ENCODE data around the gene CLCNKB.
"Not testable (repeated sequence)": the region's sequence is repeated elsewhere in the genome, so short reads cannot be mapped to it uniquely, and the experiment has no call there.

The CLCNKB gene
- 0 reads per million in 3 donors for total RNA-seq

DNA sequence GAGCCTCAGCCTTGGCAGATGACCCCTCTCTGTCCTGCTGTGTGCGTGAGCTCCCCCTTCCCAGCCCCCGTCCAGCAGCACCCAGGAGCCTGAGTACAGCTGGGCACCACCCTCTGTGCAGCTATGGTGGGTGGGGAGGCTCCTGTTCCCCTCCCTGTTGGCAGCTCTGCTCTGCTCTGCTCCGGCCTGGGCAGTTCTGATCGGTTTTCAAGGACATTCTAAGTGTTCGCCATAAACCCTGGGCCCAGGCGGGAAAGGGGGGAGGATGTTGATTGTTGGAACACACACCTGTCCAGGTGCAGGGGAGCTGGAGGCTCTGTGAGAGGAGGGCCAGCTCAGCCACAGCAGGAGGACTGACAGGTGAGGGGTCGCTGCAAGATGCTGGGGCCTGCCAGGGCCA is at the start of gene CLCNKB:
CLCNKB (plus strand) TSS at position 262 of the 400 bp plus-strand sequence. CDS start 711 bp downstream, outside the sequence.
- Histone ChIP-seq H3K4me3 (ENCODE audit: insufficient read depth, low read depth, low read length, poor library complexity, severe bottlenecking) (no peak within 1 kb of the TSS), H3K27ac (ENCODE audit: insufficient read depth, low read length, poor library complexity, severe bottlenecking) (no peak within 1 kb of the TSS), H3K4me1 (ENCODE audit: control insufficient read depth, insufficient read depth, low read length, poor library complexity, severe bottlenecking) (peaks cover 4% of the 10 kb centered on the region), H3K36me3 (ENCODE audit: control insufficient read depth, insufficient read depth, low read length) (no peaks in the 10 kb centered on the region), H3K9me3 (ENCODE audit: control insufficient read depth, low read length) (no peaks in the 10 kb centered on the region), H3K27me3 (replicated peaks; ENCODE audit: control insufficient read depth, insufficient read depth, low read length, poor library complexity, severe bottlenecking) (no peaks in the 10 kb centered on the region)
- no peak for DNase-seq

DNA sequence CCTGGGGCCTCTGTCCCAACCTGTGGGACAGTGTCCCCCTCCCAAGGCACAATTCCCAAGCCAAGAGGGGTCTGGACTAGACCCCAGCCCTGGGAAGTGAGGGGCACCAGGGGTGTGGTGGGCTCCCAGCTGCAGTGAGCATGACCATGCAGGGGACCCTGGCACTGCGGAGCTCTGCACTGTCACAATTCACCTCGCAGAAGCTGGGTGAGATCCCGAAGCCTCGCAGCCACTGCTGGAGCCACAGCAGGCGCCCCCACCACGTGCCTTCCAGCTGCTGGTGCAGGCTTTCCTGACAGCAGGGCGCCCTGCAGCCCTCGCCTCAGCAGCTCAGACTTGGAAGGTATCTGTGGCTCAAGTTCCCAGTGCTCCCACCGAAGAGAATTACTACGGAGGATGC is 49.5 kb upstream of the CLCNKB start:
- DNase-seq = no peak
- Histone ChIP-seq H3K27me3 (replicated peaks; ENCODE audit: control insufficient read depth, insufficient read depth, low read length, poor library complexity, severe bottlenecking) (no peaks in the 10 kb centered on the region), H3K36me3 (ENCODE audit: control insufficient read depth, insufficient read depth, low read length) (no peaks in the 10 kb centered on the region), H3K27ac (ENCODE audit: insufficient read depth, low read length, poor library complexity, severe bottlenecking) (no peak overlapping the region), H3K4me1 (ENCODE audit: control insufficient read depth, insufficient read depth, low read length, poor library complexity, severe bottlenecking) (no peaks in the 10 kb centered on the region), H3K9me3 (ENCODE audit: control insufficient read depth, low read length) (no peaks in the 10 kb centered on the region), H3K4me3 (ENCODE audit: insufficient read depth, low read depth, low read length, poor library complexity, severe bottlenecking) (no peak overlapping the region)

DNA sequence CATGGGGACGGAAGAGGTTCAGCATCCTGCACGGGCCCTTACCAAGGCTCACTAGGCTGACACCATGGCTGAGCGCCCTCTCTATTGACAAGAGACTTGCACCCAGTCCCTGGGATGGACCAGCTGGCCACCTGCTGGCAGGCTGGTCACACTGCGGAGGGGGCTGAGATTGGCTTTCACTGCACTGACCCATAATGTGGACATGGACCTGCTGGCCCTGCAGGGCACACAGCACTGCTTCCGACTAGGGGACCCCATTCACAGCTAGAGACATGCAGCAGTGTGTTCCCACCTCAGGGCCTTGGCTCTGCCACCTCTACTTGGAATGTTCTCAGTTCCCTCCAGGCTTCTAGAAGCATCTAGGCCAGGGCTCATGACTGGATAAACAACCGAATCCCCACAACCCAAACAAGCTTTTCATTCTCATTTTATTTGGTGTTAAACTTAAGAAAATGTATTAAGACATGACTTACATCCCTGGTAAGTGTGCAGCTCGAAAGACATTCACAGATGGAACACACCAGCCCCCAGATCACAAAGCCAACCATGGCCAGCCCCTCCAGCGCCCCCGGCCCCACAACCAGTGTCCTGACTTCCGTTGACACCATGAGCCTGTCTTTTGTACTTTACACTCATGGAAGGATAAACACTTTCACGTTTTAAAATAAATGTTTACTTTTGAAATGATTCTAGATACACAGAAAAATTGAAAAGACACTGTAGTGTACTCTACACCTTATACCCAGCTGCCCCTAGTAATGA is 48.8 kb upstream of the CLCNKB start:
- DNase-seq = peak in 1 of 3 donors; percentile 15

DNA sequence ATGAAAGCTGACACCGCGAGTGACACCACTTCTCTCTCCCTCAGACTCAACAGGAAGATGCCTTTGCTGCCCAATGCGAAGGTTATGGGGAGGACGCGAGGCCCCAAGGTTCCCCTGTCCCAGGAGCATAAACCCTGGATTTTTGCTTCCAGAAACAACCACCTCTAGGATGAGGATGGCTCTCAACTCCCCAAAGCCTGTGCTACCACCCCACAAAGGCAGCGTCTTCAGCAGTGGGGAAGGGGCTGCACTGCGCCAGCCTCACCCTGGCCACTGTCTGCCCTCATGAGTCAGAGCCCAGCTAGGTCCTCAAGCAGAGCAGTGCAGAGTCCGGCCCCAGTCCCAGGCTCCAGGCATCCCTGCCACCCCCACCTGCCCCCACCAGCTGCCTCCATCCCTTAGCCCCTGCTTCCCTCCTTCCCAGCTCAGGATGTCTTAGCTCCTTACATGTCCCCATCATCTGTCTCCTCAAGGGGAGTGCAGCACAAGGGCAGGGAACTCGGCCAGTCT is 46.5 kb upstream of the CLCNKB start:
- DNase-seq = no peak
- Histone ChIP-seq H3K4me3 (ENCODE audit: insufficient read depth, low read depth, low read length, poor library complexity, severe bottlenecking) (no peak overlapping the region), H3K27ac (ENCODE audit: insufficient read depth, low read length, poor library complexity, severe bottlenecking) (no peak overlapping the region), H3K36me3 (ENCODE audit: control insufficient read depth, insufficient read depth, low read length) (no peaks in the 10 kb centered on the region), H3K27me3 (replicated peaks; ENCODE audit: control insufficient read depth, insufficient read depth, low read length, poor library complexity, severe bottlenecking) (no peaks in the 10 kb centered on the region), H3K4me1 (ENCODE audit: control insufficient read depth, insufficient read depth, low read length, poor library complexity, severe bottlenecking) (no peaks in the 10 kb centered on the region), H3K9me3 (ENCODE audit: control insufficient read depth, low read length) (no peaks in the 10 kb centered on the region)

More for the DNA sequence above, 48.8 kb upstream of the CLCNKB start:
- H3K27me3 ChIP-seq (replicated peaks; ENCODE audit: control insufficient read depth, insufficient read depth, low read length, poor library complexity, severe bottlenecking) = no peaks in the 10 kb centered on the region
- no peak overlapping the region for H3K4me3 ChIP-seq (ENCODE audit: insufficient read depth, low read depth, low read length, poor library complexity, severe bottlenecking)
- no peaks in the 10 kb centered on the region for H3K9me3 ChIP-seq (ENCODE audit: control insufficient read depth, low read length)
- no peaks in the 10 kb centered on the region for H3K4me1 ChIP-seq (ENCODE audit: control insufficient read depth, insufficient read depth, low read length, poor library complexity, severe bottlenecking)
- H3K36me3 ChIP-seq (ENCODE audit: control insufficient read depth, insufficient read depth, low read length) = no peaks in the 10 kb centered on the region
- no peak overlapping the region for H3K27ac ChIP-seq (ENCODE audit: insufficient read depth, low read length, poor library complexity, severe bottlenecking)

DNA sequence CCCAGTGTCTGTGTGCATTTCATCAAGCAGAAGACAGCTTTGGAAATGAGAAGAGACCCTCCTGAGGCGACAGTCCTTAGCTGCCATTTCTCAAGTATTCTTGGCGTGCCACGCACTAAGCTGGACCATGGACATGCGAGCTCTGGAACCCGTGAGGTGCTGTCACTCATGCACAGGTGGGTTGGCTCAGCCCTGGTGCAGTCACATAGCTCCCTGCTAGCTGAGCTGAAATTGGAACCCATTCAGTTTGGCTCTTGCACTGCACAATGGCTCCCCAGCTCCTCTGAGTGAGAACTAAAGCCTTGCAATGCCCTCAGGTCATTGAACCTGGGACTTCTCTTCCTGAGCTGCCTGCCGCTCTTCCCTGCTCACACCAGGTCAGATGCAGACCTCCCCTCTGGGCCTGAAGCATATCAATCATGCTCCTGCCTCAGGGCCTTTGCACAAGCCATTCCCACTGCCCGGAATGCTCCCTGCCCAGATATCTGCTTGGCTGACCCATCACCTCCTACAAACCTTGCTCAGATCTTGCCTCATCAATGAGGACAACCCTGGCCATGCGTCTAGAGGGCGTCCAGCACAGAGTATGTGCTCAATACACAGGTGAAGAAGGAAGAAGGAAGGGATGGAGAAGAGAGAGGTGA is 45.8 kb upstream of the CLCNKB start:
- Histone ChIP-seq H3K9me3 (ENCODE audit: control insufficient read depth, low read length) (no peaks in the 10 kb centered on the region), H3K36me3 (ENCODE audit: control insufficient read depth, insufficient read depth, low read length) (no peaks in the 10 kb centered on the region), H3K4me3 (ENCODE audit: insufficient read depth, low read depth, low read length, poor library complexity, severe bottlenecking) (no peak overlapping the region), H3K27me3 (replicated peaks; ENCODE audit: control insufficient read depth, insufficient read depth, low read length, poor library complexity, severe bottlenecking) (no peaks in the 10 kb centered on the region), H3K27ac (ENCODE audit: insufficient read depth, low read length, poor library complexity, severe bottlenecking) (no peak overlapping the region), H3K4me1 (ENCODE audit: control insufficient read depth, insufficient read depth, low read length, poor library complexity, severe bottlenecking) (no peaks in the 10 kb centered on the region)
- no peak for DNase-seq

DNA sequence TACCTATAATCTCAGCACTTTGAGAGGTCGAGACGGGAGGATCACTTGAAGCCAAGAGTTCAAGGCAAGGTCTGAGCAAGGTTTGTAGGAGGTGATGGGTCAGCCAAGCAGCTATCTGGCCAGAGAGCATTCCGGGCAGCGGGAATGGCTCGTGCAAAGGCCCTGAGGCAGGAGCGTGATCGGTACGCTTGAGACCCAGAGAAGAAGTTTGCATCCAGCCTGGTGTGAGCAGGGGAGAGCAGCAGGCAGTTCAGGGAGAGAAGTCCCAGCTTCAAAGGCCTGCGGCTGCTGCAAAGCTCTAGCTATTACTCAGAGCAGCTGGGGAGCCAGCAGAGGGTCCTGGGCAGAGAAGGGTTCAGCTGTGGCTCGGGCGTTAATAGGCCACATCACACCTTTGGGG is 44.7 kb upstream of the CLCNKB start:
- H3K36me3 ChIP-seq (ENCODE audit: control insufficient read depth, insufficient read depth, low read length) = no peaks in the 10 kb centered on the region
- no peak overlapping the region for H3K27ac ChIP-seq (ENCODE audit: insufficient read depth, low read length, poor library complexity, severe bottlenecking)
- no peaks in the 10 kb centered on the region for H3K4me1 ChIP-seq (ENCODE audit: control insufficient read depth, insufficient read depth, low read length, poor library complexity, severe bottlenecking)
- no peaks in the 10 kb centered on the region for H3K9me3 ChIP-seq (ENCODE audit: control insufficient read depth, low read length)
- H3K27me3 ChIP-seq (replicated peaks; ENCODE audit: control insufficient read depth, insufficient read depth, low read length, poor library complexity, severe bottlenecking) = no peaks in the 10 kb centered on the region
- no peak for DNase-seq
- no peak overlapping the region for H3K4me3 ChIP-seq (ENCODE audit: insufficient read depth, low read depth, low read length, poor library complexity, severe bottlenecking)

DNA sequence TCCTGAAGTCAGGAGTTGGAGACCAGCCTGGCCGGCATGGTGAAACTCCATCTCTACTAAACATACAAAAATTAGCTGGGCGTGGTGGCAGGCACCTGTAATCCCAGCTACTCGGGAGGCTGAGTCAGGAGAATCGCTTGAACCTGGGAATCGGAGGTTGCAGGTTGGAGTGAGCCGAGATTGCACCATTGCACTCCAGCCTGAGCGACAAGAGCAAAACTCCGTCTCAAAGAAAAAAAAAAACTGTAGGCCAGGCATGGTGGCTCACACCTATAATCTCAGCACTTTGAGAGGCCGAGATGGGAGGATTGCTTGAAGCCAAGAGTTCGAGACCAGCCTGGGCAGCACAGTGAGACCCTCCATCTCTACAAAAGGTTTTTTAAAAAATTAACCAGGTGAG is 42.3 kb upstream of the CLCNKB start:
- not testable (repeated sequence) for H3K9me3 ChIP-seq (ENCODE audit: control insufficient read depth, low read length); H3K4me1 ChIP-seq (ENCODE audit: control insufficient read depth, insufficient read depth, low read length, poor library complexity, severe bottlenecking); H3K4me3 ChIP-seq (ENCODE audit: insufficient read depth, low read depth, low read length, poor library complexity, severe bottlenecking); DNase-seq; H3K27ac ChIP-seq (ENCODE audit: insufficient read depth, low read length, poor library complexity, severe bottlenecking); H3K27me3 ChIP-seq (replicated peaks; ENCODE audit: control insufficient read depth, insufficient read depth, low read length, poor library complexity, severe bottlenecking); H3K36me3 ChIP-seq (ENCODE audit: control insufficient read depth, insufficient read depth, low read length)

DNA sequence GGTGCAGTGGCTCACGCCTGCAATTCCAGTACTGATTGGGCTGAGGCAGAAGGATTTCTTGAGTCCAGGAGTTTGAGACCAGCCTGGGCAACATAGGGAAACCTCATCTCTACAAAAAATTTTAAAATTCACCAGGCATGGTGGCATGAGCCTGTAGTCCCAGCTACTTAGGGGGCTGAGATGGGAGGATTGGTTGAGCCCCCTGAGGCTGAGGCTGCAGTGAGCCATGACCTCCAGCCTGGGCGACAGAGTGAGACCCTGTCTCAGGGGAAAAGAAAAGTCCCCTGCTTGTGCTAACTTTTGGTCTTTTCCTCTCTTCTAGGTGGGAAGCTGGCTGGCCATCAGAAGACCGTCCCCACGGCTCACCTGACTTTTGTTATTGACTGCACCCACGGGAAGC is 38.0 kb upstream of the CLCNKB start:
- Histone ChIP-seq H3K9me3 (ENCODE audit: control insufficient read depth, low read length) (no peaks in the 10 kb centered on the region), H3K36me3 (ENCODE audit: control insufficient read depth, insufficient read depth, low read length) (no peaks in the 10 kb centered on the region), H3K27ac (ENCODE audit: insufficient read depth, low read length, poor library complexity, severe bottlenecking) (no peak overlapping the region), H3K27me3 (replicated peaks; ENCODE audit: control insufficient read depth, insufficient read depth, low read length, poor library complexity, severe bottlenecking) (no peaks in the 10 kb centered on the region), H3K4me1 (ENCODE audit: control insufficient read depth, insufficient read depth, low read length, poor library complexity, severe bottlenecking) (no peaks in the 10 kb centered on the region), H3K4me3 (ENCODE audit: insufficient read depth, low read depth, low read length, poor library complexity, severe bottlenecking) (no peak overlapping the region)
- DNase-seq = no peak

DNA sequence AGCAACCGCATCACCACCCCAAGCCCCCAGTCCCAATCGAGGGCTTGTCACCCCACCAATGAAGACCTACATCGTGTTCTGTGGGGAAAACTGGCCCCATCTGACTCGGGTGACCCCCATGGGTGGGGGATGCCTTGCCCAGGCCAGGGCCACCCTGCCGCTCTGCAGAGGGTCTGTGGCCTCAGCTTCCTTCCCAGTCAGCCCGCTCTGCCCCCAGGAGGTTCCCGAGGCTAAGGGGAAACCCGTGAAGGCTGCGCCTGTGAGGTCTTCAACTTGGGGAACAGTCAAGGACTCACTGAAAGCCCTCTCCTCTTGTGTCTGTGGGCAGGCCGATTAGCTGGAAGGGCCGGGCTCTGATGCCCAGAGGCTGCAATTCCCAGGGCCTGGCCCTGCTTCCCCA is 37.6 kb upstream of the CLCNKB start:
- H3K9me3 ChIP-seq (ENCODE audit: control insufficient read depth, low read length) = no peaks in the 10 kb centered on the region
- no peak overlapping the region for H3K27ac ChIP-seq (ENCODE audit: insufficient read depth, low read length, poor library complexity, severe bottlenecking)
- DNase-seq = no peak
- no peaks in the 10 kb centered on the region for H3K36me3 ChIP-seq (ENCODE audit: control insufficient read depth, insufficient read depth, low read length)
- no peak overlapping the region for H3K4me3 ChIP-seq (ENCODE audit: insufficient read depth, low read depth, low read length, poor library complexity, severe bottlenecking)
- H3K4me1 ChIP-seq (ENCODE audit: control insufficient read depth, insufficient read depth, low read length, poor library complexity, severe bottlenecking) = no peaks in the 10 kb centered on the region
- no peaks in the 10 kb centered on the region for H3K27me3 ChIP-seq (replicated peaks; ENCODE audit: control insufficient read depth, insufficient read depth, low read length, poor library complexity, severe bottlenecking)
